Gastrocnemius medialis (tissue), 4 donors: ENCODE data around the gene TMEM54.

Source experiments
- POLR2A ChIP-seq, 2 donors: fragments of 450-650 bp; IDR thresholded peaks; one replicate each; pipeline ENCODE4 v1.6.1; 2017; ENCODE audit warnings: antibody characterized with exemption in 2 of 2, mild to moderate bottlenecking in 2 of 2, moderate library complexity in 2 of 2
- TF ChIP-seq, protein P1 (sequence below), 5 experiments: fragments of 450-650 bp in 3 of 5; fragments of 200-600 bp in 2 of 5; sonication (generic) in 2 of 5; IDR thresholded peaks in 4 of 5; conservative IDR thresholded peaks in 1 of 5; 1 replicate in 4 of 5; 2 replicates in 1 of 5; pipeline ENCODE4 v1.5.1; 2016 to 2019; ENCODE audit warnings: antibody characterized with exemption in 5 of 5, mild to moderate bottlenecking in 3 of 5, moderate library complexity in 3 of 5

DNA sequence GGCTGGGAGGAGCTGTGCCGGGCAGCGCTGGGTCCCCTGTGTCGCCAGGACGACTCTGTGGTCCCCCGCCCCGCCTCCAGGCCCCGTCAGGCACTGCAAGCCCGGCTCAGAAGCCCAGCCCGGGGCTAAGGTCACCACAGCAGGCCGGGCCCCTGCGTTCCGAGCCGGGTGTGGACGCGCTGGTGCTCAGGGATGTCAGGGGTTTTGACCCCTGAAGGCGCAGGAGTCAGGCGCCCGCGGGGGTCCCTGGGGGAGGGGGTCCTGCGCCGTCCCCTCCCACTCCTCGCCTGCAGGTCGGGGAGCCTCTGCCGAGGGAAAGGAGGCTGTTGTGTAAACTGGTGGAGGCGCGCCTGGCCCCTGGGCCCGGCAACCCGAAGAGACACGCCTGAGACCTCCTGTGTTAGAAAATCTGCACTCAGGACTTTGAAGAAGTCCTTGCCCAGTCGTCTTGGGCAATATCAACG is 23.7 kb upstream of the TMEM54 start:
- no peak for TF ChIP-seq POLR2A (IDR thresholded peaks at IDR 0.05)
- TF ChIP-seq, protein P1, sequence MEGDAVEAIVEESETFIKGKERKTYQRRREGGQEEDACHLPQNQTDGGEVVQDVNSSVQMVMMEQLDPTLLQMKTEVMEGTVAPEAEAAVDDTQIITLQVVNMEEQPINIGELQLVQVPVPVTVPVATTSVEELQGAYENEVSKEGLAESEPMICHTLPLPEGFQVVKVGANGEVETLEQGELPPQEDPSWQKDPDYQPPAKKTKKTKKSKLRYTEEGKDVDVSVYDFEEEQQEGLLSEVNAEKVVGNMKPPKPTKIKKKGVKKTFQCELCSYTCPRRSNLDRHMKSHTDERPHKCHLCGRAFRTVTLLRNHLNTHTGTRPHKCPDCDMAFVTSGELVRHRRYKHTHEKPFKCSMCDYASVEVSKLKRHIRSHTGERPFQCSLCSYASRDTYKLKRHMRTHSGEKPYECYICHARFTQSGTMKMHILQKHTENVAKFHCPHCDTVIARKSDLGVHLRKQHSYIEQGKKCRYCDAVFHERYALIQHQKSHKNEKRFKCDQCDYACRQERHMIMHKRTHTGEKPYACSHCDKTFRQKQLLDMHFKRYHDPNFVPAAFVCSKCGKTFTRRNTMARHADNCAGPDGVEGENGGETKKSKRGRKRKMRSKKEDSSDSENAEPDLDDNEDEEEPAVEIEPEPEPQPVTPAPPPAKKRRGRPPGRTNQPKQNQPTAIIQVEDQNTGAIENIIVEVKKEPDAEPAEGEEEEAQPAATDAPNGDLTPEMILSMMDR (IDR thresholded peaks at IDR 0.05 in 4 of 5, conservative IDR thresholded peaks at IDR 0.05 in 1 of 5) = no peak
